HG02970 (cell line): ENCODE measurements around the gene PATJ.

Experiments
- ATAC-seq: cut with Tn5 transposase; IDR thresholded peaks from one replicate; pipeline ENCODE4 v1.9.1; 2021; ENCODE audit warnings: mild to moderate bottlenecking, moderate library complexity, moderate number of reproducible peaks; ENCODE audit not compliant: unreplicated experiment, low FRiP score

The PATJ gene

DNA sequence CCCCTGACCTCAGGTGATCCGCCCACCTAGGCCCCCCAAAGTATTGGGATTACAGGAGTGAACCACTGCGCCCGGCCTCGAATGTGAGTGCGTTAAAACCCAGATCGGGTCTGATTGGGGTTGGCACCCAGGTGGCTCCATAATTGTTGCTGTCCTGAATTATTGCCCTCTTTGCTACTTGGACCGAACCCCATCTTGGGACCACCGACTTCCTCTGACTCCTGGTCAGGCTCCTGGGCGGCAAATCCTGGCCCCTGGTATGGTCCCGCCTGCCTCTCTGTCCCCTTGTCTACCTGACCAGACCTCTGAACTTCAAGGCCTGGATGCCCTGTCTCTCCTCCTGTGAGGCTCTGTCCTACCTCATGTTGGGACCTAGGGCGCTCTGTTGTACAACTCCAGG is 485.2 kb downstream of the PATJ start:
- no peak for ATAC-seq
